Tibial artery (tissue), 4 donors: ENCODE results near the gene SPEM1.

Experiments used
- DNase-seq, 2 donors: peaks; one replicate each; pipeline ENCODE4 v3.0.0-alpha.2; 2019
- H3K27ac ChIP-seq, 2 donors: fragments of 200-600 bp; sonication (generic) in 1 of 2; 1 replicate in 1 of 2; 2 replicates in 1 of 2; pipeline ENCODE4 v1.5.1; 2018 to 2019; ENCODE audit warnings: mild to moderate bottlenecking in 1 of 2
- H3K27me3 ChIP-seq, 2 donors: fragments of 200-600 bp; sonication (generic) in 1 of 2; one replicate each; pipeline versions ENCODE4 v1.5.1 to v1.6.0; 2016 to 2019
- H3K36me3 ChIP-seq, 3 donors: fragments of 200-600 bp; sonication (generic) in 2 of 3; one replicate each; pipeline ENCODE4 v1.5.1; 2016 to 2019; ENCODE audit warnings: mild to moderate bottlenecking in 2 of 3
- H3K4me1 ChIP-seq, 4 donors: fragments of 200-600 bp; sonication (generic) in 2 of 4; 1 replicate in 3 of 4; 2 replicates in 1 of 4; pipeline ENCODE4 v1.5.1; 2016 to 2019
- H3K4me3 ChIP-seq, 2 donors: fragments of 200-600 bp; sonication (generic) in 1 of 2; 1 replicate in 1 of 2; 2 replicates in 1 of 2; pipeline ENCODE4 v1.5.1; 2018 to 2019; ENCODE audit warnings: mild to moderate bottlenecking in 2 of 2
- H3K9me3 ChIP-seq, 3 donors: fragments of 200-600 bp; sonication (generic) in 1 of 3; one replicate each; pipeline ENCODE4 v1.5.1; 2016 to 2019
- intact Hi-C: fragments of 100-400 bp; cut with DNase I; formaldehyde crosslinking; loops from one replicate; pipeline ENCODE4 v1.15.0; 2023; ENCODE audit warnings: low total_unique reads
- TF ChIP-seq, protein P1 (sequence below), 2 experiments: fragments of 200-600 bp in 1 of 2; fragments of 450-650 bp in 1 of 2; IDR thresholded peaks; one replicate each; pipeline ENCODE4 v1.5.1; 2017 to 2019; ENCODE audit warnings: antibody characterized with exemption in 2 of 2, mild to moderate bottlenecking in 1 of 2, moderate library complexity in 1 of 2

The SPEM1 gene

DNA sequence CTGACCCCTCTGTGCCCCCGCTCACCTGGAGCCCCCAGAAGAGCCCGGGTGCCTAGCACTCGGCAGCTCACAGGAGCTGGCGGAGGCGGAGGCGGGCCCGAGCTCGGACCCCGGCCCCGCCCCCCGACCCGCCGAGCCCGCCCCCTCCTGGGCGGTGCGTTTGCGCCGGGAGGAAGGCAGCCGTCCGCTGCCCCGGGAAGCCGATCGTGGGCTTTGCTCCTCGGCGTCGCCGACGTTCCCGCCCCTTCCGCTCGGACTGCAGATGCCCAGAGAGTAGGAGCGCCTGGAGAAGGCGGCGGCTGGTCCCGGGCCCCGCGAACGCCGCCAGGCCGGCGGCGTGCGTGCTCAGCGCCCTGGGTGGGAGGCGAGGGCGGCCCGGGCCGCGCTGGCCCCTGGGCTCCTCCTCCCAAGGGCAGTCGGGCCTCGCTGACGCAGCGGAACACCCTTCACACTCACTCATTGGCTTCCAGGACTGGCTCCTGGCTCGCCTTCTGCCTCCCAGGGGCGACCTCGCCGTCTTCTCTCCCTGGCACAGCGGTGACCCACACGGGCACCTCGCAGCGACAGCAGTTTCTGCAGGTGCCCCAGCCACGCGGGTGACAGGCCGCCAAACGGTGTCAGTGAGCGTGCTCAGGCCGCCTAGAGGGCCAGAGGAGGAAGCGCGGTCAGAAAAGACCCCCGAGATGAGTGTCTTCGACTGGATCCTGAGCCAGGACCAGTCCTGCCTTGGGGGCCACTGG is 25.5 kb upstream of the SPEM1 start, which contains the start of gene PLSCR3:
Gene PLSCR3 (minus strand): TSS at position 74 of the 740 bp plus-strand sequence. CDS start 415 bp downstream, outside the sequence.
- intact Hi-C loops, result no loop called here
- Histone ChIP-seq H3K9me3 (no peaks in the 10 kb centered on the region), H3K27me3 (no peaks in the 10 kb centered on the region), H3K4me1 (peaks cover 0 to 26% (median 16%) of the 10 kb centered on the region in 4 donors), H3K27ac (peak within 1 kb of the TSS; percentile 88 to 90), H3K36me3 (peaks cover 0 to 21% (median 15%) of the 10 kb centered on the region in 3 donors), H3K4me3 (peak within 1 kb of the TSS; percentile 62 to 73)
- TF ChIP-seq, protein P1, sequence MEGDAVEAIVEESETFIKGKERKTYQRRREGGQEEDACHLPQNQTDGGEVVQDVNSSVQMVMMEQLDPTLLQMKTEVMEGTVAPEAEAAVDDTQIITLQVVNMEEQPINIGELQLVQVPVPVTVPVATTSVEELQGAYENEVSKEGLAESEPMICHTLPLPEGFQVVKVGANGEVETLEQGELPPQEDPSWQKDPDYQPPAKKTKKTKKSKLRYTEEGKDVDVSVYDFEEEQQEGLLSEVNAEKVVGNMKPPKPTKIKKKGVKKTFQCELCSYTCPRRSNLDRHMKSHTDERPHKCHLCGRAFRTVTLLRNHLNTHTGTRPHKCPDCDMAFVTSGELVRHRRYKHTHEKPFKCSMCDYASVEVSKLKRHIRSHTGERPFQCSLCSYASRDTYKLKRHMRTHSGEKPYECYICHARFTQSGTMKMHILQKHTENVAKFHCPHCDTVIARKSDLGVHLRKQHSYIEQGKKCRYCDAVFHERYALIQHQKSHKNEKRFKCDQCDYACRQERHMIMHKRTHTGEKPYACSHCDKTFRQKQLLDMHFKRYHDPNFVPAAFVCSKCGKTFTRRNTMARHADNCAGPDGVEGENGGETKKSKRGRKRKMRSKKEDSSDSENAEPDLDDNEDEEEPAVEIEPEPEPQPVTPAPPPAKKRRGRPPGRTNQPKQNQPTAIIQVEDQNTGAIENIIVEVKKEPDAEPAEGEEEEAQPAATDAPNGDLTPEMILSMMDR (IDR thresholded peaks at IDR 0.05), result peak; percentile 27 to 51
- DNase-seq, result peak; percentile 87 to 94

DNA sequence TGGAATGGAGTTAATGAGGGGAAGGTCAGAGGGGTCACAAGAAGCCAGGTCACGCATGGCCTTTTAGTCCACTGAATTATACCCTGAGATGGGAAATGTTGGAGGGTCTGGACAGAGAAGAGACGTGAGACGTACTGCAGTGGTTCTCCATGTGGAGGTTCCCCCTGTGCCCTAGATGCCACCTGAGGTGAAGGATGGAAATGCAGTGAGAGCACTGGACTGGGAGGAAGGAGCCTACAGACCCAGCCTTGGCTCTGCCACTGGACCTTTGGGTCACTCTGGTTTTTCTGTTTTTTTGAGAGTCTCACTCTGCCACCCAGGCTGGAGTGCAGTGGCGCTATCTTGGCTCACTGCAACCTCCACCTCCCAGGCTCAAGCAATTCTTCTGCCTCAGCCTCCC is 24.0 kb upstream of the SPEM1 start:
- TF ChIP-seq, protein P1 (IDR thresholded peaks at IDR 0.05), result no peak
- Histone ChIP-seq H3K36me3 (peaks cover 0 to 6% (median 0%) of the 10 kb centered on the region in 3 donors), H3K4me1 (peaks cover 0 to 24% (median 16%) of the 10 kb centered on the region in 4 donors), H3K4me3 (no peak overlapping the region), H3K9me3 (no peaks in the 10 kb centered on the region), H3K27me3 (no peaks in the 10 kb centered on the region), H3K27ac (no peak overlapping the region)
- no peak for DNase-seq
- intact Hi-C loops, result no loop called here

DNA sequence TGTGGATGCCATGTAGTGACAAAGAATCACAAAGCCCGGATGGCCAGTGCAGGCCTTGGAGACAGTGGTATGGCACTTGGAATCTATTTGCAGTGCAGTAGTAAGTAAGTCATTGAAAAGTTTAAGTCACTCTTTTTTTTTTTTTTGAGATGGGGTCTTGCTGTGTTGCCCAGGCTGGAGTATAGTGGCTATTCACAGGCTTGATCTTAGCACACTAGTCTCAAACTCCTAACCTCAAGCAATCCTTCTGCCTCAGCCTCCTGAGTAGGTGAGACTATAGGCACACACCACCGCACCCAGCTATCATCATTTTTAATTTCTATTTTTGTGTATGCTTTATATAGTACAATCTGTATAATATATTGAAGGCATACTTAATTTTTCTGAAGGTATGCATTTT is 21.5 kb upstream of the SPEM1 start:
- no peaks in the 10 kb centered on the region for H3K9me3 ChIP-seq
- TF ChIP-seq, protein P1 (IDR thresholded peaks at IDR 0.05), result no peak
- no peak overlapping the region for H3K4me3 ChIP-seq
- no peaks in the 10 kb centered on the region for H3K27me3 ChIP-seq
- H3K27ac ChIP-seq, result no peak overlapping the region
- H3K4me1 ChIP-seq, result peaks cover 0 to 28% (median 25%) of the 10 kb centered on the region in 4 donors
- no peaks in the 10 kb centered on the region for H3K36me3 ChIP-seq
- intact Hi-C loops, result no loop called here
- DNase-seq, result no peak

DNA sequence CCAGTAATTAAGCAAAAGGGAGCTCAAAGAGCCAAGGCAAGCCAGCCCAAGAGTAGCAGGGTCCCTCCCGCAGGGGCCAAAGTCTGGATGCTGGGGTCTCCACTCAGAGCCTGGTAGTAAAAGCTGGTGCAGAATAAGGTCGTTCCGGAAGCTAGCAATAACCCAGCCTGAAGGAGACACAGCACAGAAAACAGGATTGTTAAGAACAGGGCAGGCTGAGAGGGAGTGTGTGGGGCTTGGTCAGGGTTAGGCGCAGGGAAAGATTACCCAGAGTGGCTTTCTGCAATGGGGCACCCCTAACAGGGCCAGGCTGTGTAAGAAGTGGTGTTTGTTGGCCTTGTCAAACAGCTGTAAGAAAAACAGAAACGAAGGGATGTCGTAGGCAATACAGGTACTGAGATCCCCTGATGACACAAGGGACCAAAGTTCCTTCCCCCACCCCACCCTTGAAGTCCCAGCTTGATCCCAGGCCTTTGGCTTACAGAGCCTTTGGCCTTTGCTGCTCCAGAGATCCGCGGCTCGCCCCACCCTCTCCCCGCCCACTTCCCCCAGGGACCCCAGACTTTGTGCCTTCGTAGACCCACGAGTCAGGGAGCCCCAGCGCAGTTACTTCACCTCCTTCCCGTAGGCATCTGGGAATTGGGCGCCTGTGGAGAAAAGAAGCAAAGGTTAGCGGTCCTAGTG is 16.9 kb upstream of the SPEM1 start:
- H3K4me1 ChIP-seq, result peaks cover 0 to 33% (median 24%) of the 10 kb centered on the region in 4 donors
- H3K9me3 ChIP-seq, result no peaks in the 10 kb centered on the region
- no peaks in the 10 kb centered on the region for H3K27me3 ChIP-seq
- TF ChIP-seq, protein P1 (IDR thresholded peaks at IDR 0.05), result no peak
- H3K4me3 ChIP-seq, result peak overlapping the region; percentile 61 to 74
- DNase-seq, result peak in 1 of 2 donors; percentile 63
- peaks cover 0 to 1% (median 0%) of the 10 kb centered on the region in 3 donors for H3K36me3 ChIP-seq
- H3K27ac ChIP-seq, result peak overlapping the region; percentile 90
- intact Hi-C loops, result no loop called here

DNA sequence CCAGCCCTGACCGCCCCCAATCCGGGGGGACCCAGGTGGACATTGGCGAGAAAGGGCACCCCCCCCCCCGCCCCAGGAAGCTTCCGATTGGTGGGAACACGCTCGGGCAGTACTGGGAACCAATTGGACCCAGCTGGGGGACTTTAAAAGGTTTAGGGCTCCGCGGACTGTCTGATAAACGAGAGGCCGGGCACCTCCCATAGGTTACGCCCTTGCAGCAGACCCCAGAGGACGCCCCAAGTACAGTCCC is 16.5 kb upstream of the SPEM1 start:
- H3K9me3 ChIP-seq, result no peaks in the 10 kb centered on the region
- TF ChIP-seq, protein P1 (IDR thresholded peaks at IDR 0.05), result no peak
- DNase-seq, result no peak
- peaks cover 0 to 6% (median 0%) of the 10 kb centered on the region in 3 donors for H3K36me3 ChIP-seq
- intact Hi-C loops, result no loop called here
- peaks cover 0 to 33% (median 24%) of the 10 kb centered on the region in 4 donors for H3K4me1 ChIP-seq
- peak overlapping the region; percentile 61 to 74 for H3K4me3 ChIP-seq
- peak overlapping the region; percentile 90 for H3K27ac ChIP-seq
- no peaks in the 10 kb centered on the region for H3K27me3 ChIP-seq
